ENCODE measurements around the gene CD2AP.

Gene CD2AP

GRCh38 chr6:47495954-47496545 is 18.5 kb downstream of the CD2AP start:
- H3K27ac Mint-ChIP-seq, result no peak overlapping the region
- peaks cover 6% of the 10 kb centered on the region for H3K9me3 Mint-ChIP-seq
- H3K4me3 Mint-ChIP-seq, result no peak overlapping the region
- DNase-seq (ENCODE audit: low spot score in 2 of 2) (no peak), ATAC-seq (ENCODE audit: low read depth) (no peak)
- H3K4me1 Mint-ChIP-seq, result peaks cover 52% of the 10 kb centered on the region
- H3K36me3 Mint-ChIP-seq, result peaks cover 11% of the 10 kb centered on the region
- H3K27me3 Mint-ChIP-seq, result no peaks in the 10 kb centered on the region

GRCh38 chr6:47496935-47497579 is 19.5 kb downstream of the CD2AP start:
- Mint-ChIP-seq H3K27me3 (no peaks in the 10 kb centered on the region), H3K4me3 (no peak overlapping the region), H3K27ac (no peak overlapping the region), H3K9me3 (peaks cover 6% of the 10 kb centered on the region), H3K36me3 (peaks cover 11% of the 10 kb centered on the region), H3K4me1 (peaks cover 55% of the 10 kb centered on the region)
- ATAC-seq (ENCODE audit: low read depth) (no peak), DNase-seq (ENCODE audit: low spot score in 2 of 2) (no peak)

- Mint-ChIP-seq H3K27me3 (no peaks in the 10 kb centered on the region), H3K27ac (no peak overlapping the region), H3K36me3 (peaks cover 20% of the 10 kb centered on the region), H3K4me3 (no peak overlapping the region), H3K4me1 (peaks cover 22% of the 10 kb centered on the region), H3K9me3 (no peaks in the 10 kb centered on the region)
- DNase-seq (ENCODE audit: low spot score in 2 of 2) (no peak), ATAC-seq (ENCODE audit: low read depth) (no peak)
Measured at GRCh38 chr6:47502920-47503319, 25.3 kb downstream of the CD2AP start.

- peaks cover 39% of the 10 kb centered on the region for H3K36me3 Mint-ChIP-seq
- H3K27ac Mint-ChIP-seq, result no peak overlapping the region
Measured at GRCh38 chr6:47509937-47510336, 32.3 kb downstream of the CD2AP start.

GRCh38 chr6:47512872-47513271 is 35.3 kb downstream of the CD2AP start:
- DNase-seq (ENCODE audit: low spot score in 2 of 2), result no peak
- no peaks in the 10 kb centered on the region for H3K27me3 Mint-ChIP-seq
- H3K36me3 Mint-ChIP-seq, result peaks cover 34% of the 10 kb centered on the region
- no peak overlapping the region for H3K4me3 Mint-ChIP-seq
- ATAC-seq (ENCODE audit: low read depth), result no peak
- no peak overlapping the region for H3K27ac Mint-ChIP-seq
- H3K4me1 Mint-ChIP-seq, result peaks cover 8% of the 10 kb centered on the region
- H3K9me3 Mint-ChIP-seq, result peaks cover 1% of the 10 kb centered on the region

More at GRCh38 chr6:47509937-47510336, 32.3 kb downstream of the CD2AP start:
- ATAC-seq (ENCODE audit: low read depth), result no peak
- peaks cover 1% of the 10 kb centered on the region for H3K9me3 Mint-ChIP-seq
- peaks cover 6% of the 10 kb centered on the region for H3K4me1 Mint-ChIP-seq
- H3K27me3 Mint-ChIP-seq, result no peaks in the 10 kb centered on the region
- no peak overlapping the region for H3K4me3 Mint-ChIP-seq
- no peak for DNase-seq (ENCODE audit: low spot score in 2 of 2)

- H3K4me1 Mint-ChIP-seq, result peaks cover 21% of the 10 kb centered on the region
- no peak overlapping the region for H3K4me3 Mint-ChIP-seq
- peaks cover 11% of the 10 kb centered on the region for H3K36me3 Mint-ChIP-seq
- no peak for ATAC-seq (ENCODE audit: low read depth)
- no peaks in the 10 kb centered on the region for H3K9me3 Mint-ChIP-seq
- H3K27me3 Mint-ChIP-seq, result no peaks in the 10 kb centered on the region
- DNase-seq (ENCODE audit: low spot score in 2 of 2), result no peak
- H3K27ac Mint-ChIP-seq, result no peak overlapping the region
Measured at GRCh38 chr6:47519279-47519678, 41.7 kb downstream of the CD2AP start.

GRCh38 chr6:47520282-47520681 is 42.7 kb downstream of the CD2AP start:
- Mint-ChIP-seq H3K36me3 (peaks cover 5% of the 10 kb centered on the region), H3K27ac (no peak overlapping the region)
- no peak for DNase-seq (ENCODE audit: low spot score in 2 of 2)

GRCh38 chr6:47521961-47522360 is 44.4 kb downstream of the CD2AP start:
- Mint-ChIP-seq H3K4me1 (peaks cover 31% of the 10 kb centered on the region), H3K36me3 (peaks cover 7% of the 10 kb centered on the region), H3K27ac (no peak overlapping the region), H3K9me3 (no peaks in the 10 kb centered on the region), H3K4me3 (no peak overlapping the region), H3K27me3 (no peaks in the 10 kb centered on the region)
- ATAC-seq (ENCODE audit: low read depth), result no peak
- no peak for DNase-seq (ENCODE audit: low spot score in 2 of 2)

More at GRCh38 chr6:47520282-47520681, 42.7 kb downstream of the CD2AP start:
- Mint-ChIP-seq H3K4me3 (no peak overlapping the region), H3K9me3 (no peaks in the 10 kb centered on the region), H3K27me3 (no peaks in the 10 kb centered on the region), H3K4me1 (peaks cover 21% of the 10 kb centered on the region)
- peak; percentile 43 for ATAC-seq (ENCODE audit: low read depth)

- H3K27ac Mint-ChIP-seq, result no peak overlapping the region
Measured at GRCh38 chr6:47524136-47524845, 46.7 kb downstream of the CD2AP start.

GRCh38 chr6:47525330-47526057 is 47.9 kb downstream of the CD2AP start:
- no peak overlapping the region for H3K4me3 Mint-ChIP-seq
- peaks cover 3% of the 10 kb centered on the region for H3K9me3 Mint-ChIP-seq
- DNase-seq (ENCODE audit: low spot score in 2 of 2) (no peak), ATAC-seq (ENCODE audit: low read depth) (no peak)
- no peaks in the 10 kb centered on the region for H3K27me3 Mint-ChIP-seq
- H3K4me1 Mint-ChIP-seq, result peaks cover 31% of the 10 kb centered on the region
- peaks cover 23% of the 10 kb centered on the region for H3K36me3 Mint-ChIP-seq
- H3K27ac Mint-ChIP-seq, result peak overlapping the region; percentile 15

More at GRCh38 chr6:47524136-47524845, 46.7 kb downstream of the CD2AP start:
- Mint-ChIP-seq H3K4me1 (peaks cover 31% of the 10 kb centered on the region), H3K36me3 (peaks cover 19% of the 10 kb centered on the region), H3K27me3 (no peaks in the 10 kb centered on the region), H3K4me3 (no peak overlapping the region), H3K9me3 (no peaks in the 10 kb centered on the region)
- DNase-seq (ENCODE audit: low spot score in 2 of 2) (no peak), ATAC-seq (ENCODE audit: low read depth) (no peak)

GRCh38 chr6:47527274-47527673 is 49.7 kb downstream of the CD2AP start:
- DNase-seq (ENCODE audit: low spot score in 2 of 2), result no peak
- Mint-ChIP-seq H3K27ac (peak overlapping the region; percentile 21), H3K36me3 (peaks cover 23% of the 10 kb centered on the region), H3K27me3 (no peaks in the 10 kb centered on the region), H3K4me3 (no peak overlapping the region), H3K9me3 (peaks cover 3% of the 10 kb centered on the region), H3K4me1 (peaks cover 24% of the 10 kb centered on the region)
- no peak for ATAC-seq (ENCODE audit: low read depth)

GRCh38 chr6:47529734-47530133 is 52.1 kb downstream of the CD2AP start:
- ATAC-seq (ENCODE audit: low read depth) (no peak), DNase-seq (ENCODE audit: low spot score in 2 of 2) (no peak)
- Mint-ChIP-seq H3K36me3 (peaks cover 28% of the 10 kb centered on the region), H3K27ac (no peak overlapping the region), H3K27me3 (no peaks in the 10 kb centered on the region), H3K4me1 (peaks cover 24% of the 10 kb centered on the region), H3K9me3 (peaks cover 3% of the 10 kb centered on the region), H3K4me3 (no peak overlapping the region)

- DNase-seq (ENCODE audit: low spot score in 2 of 2) (no peak), ATAC-seq (ENCODE audit: low read depth) (no peak)
- H3K4me1 Mint-ChIP-seq, result peaks cover 6% of the 10 kb centered on the region
- no peak overlapping the region for H3K27ac Mint-ChIP-seq
- H3K27me3 Mint-ChIP-seq, result no peaks in the 10 kb centered on the region
- no peak overlapping the region for H3K4me3 Mint-ChIP-seq
- peaks cover 3% of the 10 kb centered on the region for H3K9me3 Mint-ChIP-seq
- H3K36me3 Mint-ChIP-seq, result peaks cover 18% of the 10 kb centered on the region
Measured at GRCh38 chr6:47532981-47533585, 55.5 kb downstream of the CD2AP start.

Measured in memory B cell (primary cell).